Articular chondrocyte of knee joint (primary cell): ENCODE results near the gene EVA1A. TPM values are rescaled to one million over a fixed set of nuclear protein-coding genes. Genes with fewer than 3 reads are reported as not detected.

Source experiments
- small RNA-seq: library from RNA; depleted of rRNA; stranded (forward); fragments of <200 nt; gene quantifications from one replicate; pipeline ENCODE3, GENCODE V24; 2012
- total RNA-seq: library from RNA; depleted of rRNA; stranded (reverse); fragments of >200 nt; gene quantifications from 2 replicates; pipeline ENCODE4 v1.2.3, GENCODE V29; 2012

EVA1A gene, protein sequence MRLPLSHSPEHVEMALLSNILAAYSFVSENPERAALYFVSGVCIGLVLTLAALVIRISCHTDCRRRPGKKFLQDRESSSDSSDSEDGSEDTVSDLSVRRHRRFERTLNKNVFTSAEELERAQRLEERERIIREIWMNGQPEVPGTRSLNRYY
- total RNA-seq = 19.1 and 40.6 TPM in 2 replicates

DNA sequence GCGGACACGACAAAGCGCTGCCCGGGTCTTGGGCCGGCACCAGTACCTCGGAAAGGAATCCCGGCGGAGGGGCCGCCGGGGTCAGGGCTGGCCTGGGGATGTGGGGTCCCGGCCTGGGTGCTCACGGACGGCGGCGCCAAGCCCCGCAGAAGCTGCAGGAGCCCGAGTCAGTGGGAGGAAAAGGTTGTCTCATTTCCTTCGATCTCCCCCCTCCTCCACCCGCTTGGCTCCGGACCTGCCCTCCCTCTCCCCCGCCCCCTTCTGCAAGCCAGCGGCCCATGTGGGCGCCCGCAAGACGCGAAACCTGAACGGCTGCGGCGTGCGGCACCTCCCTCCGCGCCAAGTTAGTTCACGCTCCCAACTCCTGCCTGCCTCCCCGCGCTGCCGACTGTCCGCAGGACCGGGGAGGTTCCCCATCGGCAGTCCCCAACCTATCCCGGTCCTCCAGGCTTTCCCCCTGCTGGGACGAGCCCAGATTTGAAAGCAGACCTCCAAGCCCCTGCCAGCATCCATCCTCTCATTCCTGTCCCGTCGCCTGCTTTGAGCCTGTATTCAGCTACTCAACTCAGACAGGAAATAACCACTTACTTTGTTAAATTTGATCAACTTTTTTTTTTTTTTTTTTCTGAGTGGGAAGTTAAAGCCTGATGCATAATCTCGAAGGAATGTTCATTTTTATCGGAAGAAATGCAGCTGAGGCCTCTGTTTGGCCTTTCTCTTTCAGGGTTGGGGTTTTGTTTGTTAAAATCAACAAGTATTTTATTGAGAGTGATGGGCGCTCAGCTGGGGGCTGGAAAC is at the start of gene EVA1A:
Gene EVA1A, minus strand, starts transcription at position 172 of the 798 bp plus-strand sequence. CDS start 42,799 bp downstream, outside the sequence.

Small RNA genes within 50 kb of the gene (small RNA-seq; reads per million reads assigned to genes)
- gene RF01233 = not detected

Other genes with a start within 250 kb of the EVA1A start
- gene MRPL19, start 85.8 kb upstream of the EVA1A start, total RNA-seq = 46.3 and 46.9 TPM in 2 replicates
- 22.5 and 29.0 TPM in 2 replicates for gene GCFC2, start 150.0 kb upstream of the EVA1A start, total RNA-seq